ENCODE data around the gene KLF11. TPM values are rescaled to one million over a fixed set of nuclear protein-coding genes. Genes with fewer than 3 reads are reported as not detected.

The KLF11 gene
- total and polyA plus RNA-seq, 2 donors (not counting 3 experiments of a cell fraction or from before 2014, with no cell fraction given), result 10.5 to 11.3 TPM

DNA sequence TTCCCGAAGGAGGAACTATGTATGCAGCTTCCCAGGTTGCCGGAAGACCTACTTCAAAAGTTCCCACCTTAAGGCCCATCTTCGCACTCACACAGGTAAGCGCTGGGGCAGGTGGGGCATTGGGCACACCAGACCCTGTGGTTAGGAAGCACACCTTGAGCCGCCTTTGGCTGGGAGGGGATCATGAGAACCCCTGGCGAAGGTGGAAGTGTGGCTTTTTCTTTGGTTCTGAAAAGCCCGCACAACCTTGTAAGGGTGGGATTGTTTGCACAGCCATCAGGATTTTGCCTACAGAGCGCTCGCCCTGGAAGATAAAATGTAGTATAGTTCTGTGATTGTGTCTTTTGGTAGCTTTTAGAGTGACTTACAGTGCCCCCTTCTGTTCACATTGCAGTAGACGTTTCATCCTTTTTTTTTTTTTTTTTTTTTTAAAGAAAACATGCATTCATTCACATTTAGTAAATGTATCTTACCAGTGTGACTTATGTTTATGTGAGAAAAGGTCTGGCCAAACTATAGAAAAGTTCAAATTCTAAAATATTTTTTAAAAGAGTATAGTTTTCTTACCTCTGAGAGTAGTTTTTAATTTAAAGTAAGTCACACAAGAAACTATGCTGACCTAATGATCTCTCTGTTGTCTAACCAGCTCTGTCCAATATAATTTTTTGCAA is 5.3 kb downstream of the KLF11 start:
- Histone ChIP-seq H3K9me3 (replicated peaks; ENCODE audit: control insufficient read depth, insufficient read depth, low read length) (no peaks in the 10 kb centered on the region), H3K27ac (ENCODE audit: insufficient read depth, low read depth, low read length) (no peak overlapping the region), H2AFZ (ENCODE audit: low read depth, low read length) (no peak overlapping the region), H3K36me3 (ENCODE audit: control insufficient read depth in 2 of 2, extremely low read depth in 1 of 2, insufficient read depth in 2 of 2, low read length in 2 of 2) (peaks cover 11 to 12% of the 10 kb centered on the region in 2 experiments), H3K9me1 (replicated peaks; ENCODE audit: control insufficient read depth, extremely low read depth, insufficient read depth, low read length) (no peaks in the 10 kb centered on the region), H3K4me3 (replicated peaks in 1 of 3; ENCODE audit: insufficient read depth in 1 of 3, low read depth in 1 of 3, low read length in 3 of 3) (no peak overlapping the region), H3K4me2 (ENCODE audit: insufficient read depth, low read length) (no peak overlapping the region), H3K9ac (replicated peaks; ENCODE audit: extremely low read depth, insufficient read depth, low read length) (no peak overlapping the region), H3K4me1 (ENCODE audit: control insufficient read depth, extremely low read depth, insufficient read depth, low read length) (no peaks in the 10 kb centered on the region), H4K20me1 (replicated peaks; ENCODE audit: control insufficient read depth, extremely low read depth, insufficient read depth, low read length) (no peaks in the 10 kb centered on the region), H3K79me2 (ENCODE audit: control insufficient read depth, insufficient read depth, low read length) (no peaks in the 10 kb centered on the region), H3K27me3 (ENCODE audit: control insufficient read depth in 2 of 2, insufficient read depth in 2 of 2, low read length in 2 of 2) (no peaks in the 10 kb centered on the region)
- BruUV-seq (replicated peaks), result no TSS peak
- ChIA-PET CTCF (interaction anchor here (0.6 to 17.6 kb wide), 31 partner anchors 8 to 400 kb away, joined by 3 to 340 read pairs (median 4); partner anchors contain the start of genes ODC1 and TAF1B), POLR2A (interaction anchor here (0.6 to 1.4 kb wide), 2 partner anchors 10 to 236 kb away, joined by 4 to 5 read pairs; no protein-coding TSS in a partner anchor)
- peak; percentile 52 for DNase-seq (ENCODE audit: low read depth, low spot score)
- intact Hi-C loops (cut with micrococcal nuclease), result loop anchor here (1.0 to 10.0 kb wide), 4 partner anchors 64 to 414 kb away; partner anchors contain the start of gene YWHAQ
- TF ChIP-seq CTCF (IDR thresholded peaks at IDR 0.05; ENCODE audit: extremely low read depth in 1 of 2, insufficient read depth in 1 of 2, low read depth in 1 of 2, low read length in 2 of 2) (peak; percentile 40 to 56), POLR2AphosphoS5 (IDR thresholded peaks at IDR 0.05; ENCODE audit: insufficient read depth, low read depth, low read length) (no peak), MYC (IDR thresholded peaks at IDR 0.05; ENCODE audit: low read depth, low read length) (no peak), POLR2A (IDR thresholded peaks at IDR 0.05; ENCODE audit: low read depth, low read length) (no peak), EZH2 (IDR thresholded peaks at IDR 0.05; ENCODE audit: borderline replicate concordance, low read depth, low read length, severe bottlenecking) (no peak), JUN (IDR thresholded peaks at IDR 0.05; ENCODE audit: borderline replicate concordance, insufficient read depth, insufficient read length, low read depth) (no peak), GATA2 (IDR thresholded peaks at IDR 0.05; ENCODE audit: insufficient read depth, insufficient read length, low read depth, low read length) (no peak), FOS (IDR thresholded peaks at IDR 0.05; ENCODE audit: borderline replicate concordance, insufficient read depth, low read length) (no peak)
- TF ChIP-seq, protein P1, sequence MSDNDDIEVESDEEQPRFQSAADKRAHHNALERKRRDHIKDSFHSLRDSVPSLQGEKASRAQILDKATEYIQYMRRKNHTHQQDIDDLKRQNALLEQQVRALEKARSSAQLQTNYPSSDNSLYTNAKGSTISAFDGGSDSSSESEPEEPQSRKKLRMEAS (IDR thresholded peaks at IDR 0.05; ENCODE audit: insufficient read depth, insufficient read length), result no peak
- dilution Hi-C loops (cut with MboI; ENCODE audit: extremely low pct_ligation_motif_present, low sequenced_read_pairs), result loop anchor here (10.0 kb wide), 1 partner anchor 244 kb away; no protein-coding TSS in a partner anchor
- peak; percentile 76 for FAIRE-seq

Data from endothelial cell of umbilical vein (primary cell).